PC-9 (cell line): ENCODE measurements around the gene ADCY2.

Experiments
- EZH2 ChIP-seq: fragments of 200-600 bp; sonication (generic); IDR thresholded peaks from 2 replicates; pipeline ENCODE4 v1.8.0; 2017; ENCODE audit warnings: antibody characterized with exemption, low read depth
- TF ChIP-seq, protein P1 (sequence below): fragments of 200-600 bp; sonication (generic); conservative IDR thresholded peaks from 2 replicates; pipeline ENCODE4 v1.6.1; 2017; ENCODE audit warnings: mixed run types, antibody characterized with exemption, mild to moderate bottlenecking, moderate library complexity

DNA sequence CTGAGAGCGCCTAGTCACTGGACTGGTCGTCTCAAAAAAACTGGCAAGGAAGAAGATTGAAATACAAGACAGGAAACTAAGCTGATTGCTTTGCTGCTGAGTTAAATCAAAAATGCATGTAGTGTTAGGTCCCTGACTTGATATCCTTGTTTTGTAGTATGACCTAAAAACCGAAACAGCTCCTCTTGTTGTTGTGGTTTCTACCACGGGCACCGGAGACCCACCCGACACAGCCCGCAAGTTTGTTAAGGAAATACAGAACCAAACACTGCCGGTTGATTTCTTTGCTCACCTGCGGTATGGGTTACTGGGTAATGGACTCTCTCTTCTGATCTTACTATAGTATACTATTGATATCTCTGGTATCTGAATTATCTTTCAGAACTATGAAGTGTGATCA, 477.3 kb downstream of the ADCY2 start:
- TF ChIP-seq, protein P1, sequence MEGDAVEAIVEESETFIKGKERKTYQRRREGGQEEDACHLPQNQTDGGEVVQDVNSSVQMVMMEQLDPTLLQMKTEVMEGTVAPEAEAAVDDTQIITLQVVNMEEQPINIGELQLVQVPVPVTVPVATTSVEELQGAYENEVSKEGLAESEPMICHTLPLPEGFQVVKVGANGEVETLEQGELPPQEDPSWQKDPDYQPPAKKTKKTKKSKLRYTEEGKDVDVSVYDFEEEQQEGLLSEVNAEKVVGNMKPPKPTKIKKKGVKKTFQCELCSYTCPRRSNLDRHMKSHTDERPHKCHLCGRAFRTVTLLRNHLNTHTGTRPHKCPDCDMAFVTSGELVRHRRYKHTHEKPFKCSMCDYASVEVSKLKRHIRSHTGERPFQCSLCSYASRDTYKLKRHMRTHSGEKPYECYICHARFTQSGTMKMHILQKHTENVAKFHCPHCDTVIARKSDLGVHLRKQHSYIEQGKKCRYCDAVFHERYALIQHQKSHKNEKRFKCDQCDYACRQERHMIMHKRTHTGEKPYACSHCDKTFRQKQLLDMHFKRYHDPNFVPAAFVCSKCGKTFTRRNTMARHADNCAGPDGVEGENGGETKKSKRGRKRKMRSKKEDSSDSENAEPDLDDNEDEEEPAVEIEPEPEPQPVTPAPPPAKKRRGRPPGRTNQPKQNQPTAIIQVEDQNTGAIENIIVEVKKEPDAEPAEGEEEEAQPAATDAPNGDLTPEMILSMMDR: no peak
- TF ChIP-seq EZH2: no peak
